ELR (cell line): ENCODE data around the gene ARL6IP6.

ENCODE experiments used
- DNase-seq: peaks from one replicate; pipeline ENCODE4 v3.0.0-alpha.2; 2015; ENCODE audit warnings: low read depth

Gene ARL6IP6

DNA sequence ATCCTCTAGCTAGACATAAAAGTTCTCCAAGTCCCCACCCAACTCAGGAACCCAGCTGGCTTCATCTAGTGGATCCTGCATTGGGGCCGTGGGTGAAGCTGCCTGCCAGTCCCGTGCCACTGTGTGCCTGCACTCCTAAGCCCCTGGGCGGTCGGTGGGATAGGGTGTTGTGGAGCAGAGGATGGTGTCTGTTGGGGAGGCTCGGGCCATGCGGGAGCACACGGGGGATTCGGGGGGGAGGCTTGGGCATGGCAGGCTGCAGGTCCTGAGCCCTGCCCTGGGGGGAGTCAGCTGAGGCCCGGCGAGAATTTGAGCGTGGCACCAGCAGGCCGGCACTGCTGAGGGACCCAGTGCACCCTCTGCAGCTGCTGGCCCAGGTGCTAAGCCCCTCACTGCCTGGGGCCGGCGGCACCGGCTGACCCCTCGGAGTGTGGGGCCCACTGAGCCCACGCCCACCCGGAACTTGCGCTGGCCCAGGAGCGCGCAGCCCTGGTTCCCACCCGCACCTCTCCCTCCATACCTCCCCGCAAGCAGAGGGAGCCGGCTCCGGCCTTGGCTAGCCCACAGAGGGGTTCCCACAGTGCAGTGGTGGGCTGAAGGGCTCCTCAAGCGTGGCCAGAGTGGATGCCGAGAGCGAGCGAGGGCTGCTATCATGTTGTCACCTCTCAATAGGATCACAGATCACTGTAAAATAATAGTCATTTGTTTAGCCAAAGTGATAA, 86.4 kb downstream of the ARL6IP6 start:
- no peak for DNase-seq

DNA sequence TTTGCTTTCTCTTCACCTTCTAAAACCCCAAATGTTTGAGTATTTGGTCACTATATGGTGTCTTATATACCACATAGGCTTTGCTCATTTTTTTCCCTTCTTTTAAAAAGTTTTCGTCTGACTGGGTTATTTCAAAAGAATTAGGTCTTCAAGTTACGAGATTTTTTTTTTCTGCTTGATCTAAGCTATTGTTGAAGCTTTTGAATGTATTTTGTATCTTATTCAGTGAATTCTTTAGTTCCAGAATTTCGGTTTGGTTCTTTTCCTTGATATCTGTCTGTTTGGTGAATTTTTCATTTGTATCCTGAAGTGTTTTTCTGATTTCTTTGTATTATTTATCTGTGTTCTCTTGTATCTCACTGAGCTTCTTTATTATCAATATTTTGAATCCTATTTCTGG, 93.5 kb downstream of the ARL6IP6 start:
- DNase-seq: no peak
